ENCODE data around the gene VANGL2. TPM values are rescaled to one million over a fixed set of nuclear protein-coding genes. Genes with fewer than 3 reads are reported as not detected.

VANGL2 gene
- total and polyA plus RNA-seq, 7 donors = 0.18 to 0.94 (median 0.44) TPM

DNA sequence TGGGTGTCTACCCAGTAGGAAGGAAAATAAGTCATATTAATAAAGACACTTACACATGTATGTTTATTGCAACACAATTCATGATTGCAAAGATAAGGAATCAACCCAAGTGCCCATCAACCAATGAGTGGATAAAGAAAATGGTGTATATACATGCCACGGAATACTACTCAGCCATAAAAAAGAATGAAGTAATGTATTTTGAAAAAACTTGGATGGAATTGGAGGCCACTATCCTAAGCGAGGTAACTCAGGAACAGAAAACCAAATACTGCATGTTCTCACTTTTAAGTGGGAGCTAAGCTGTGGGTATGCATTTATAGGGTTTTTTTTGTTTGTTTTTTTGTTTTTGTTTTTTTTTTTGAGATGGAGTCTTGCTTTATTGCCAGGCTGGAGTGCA is 49.1 kb downstream of the VANGL2 start:
- Histone ChIP-seq H3K36me3 (ENCODE audit: insufficient read depth in 1 of 2, low read depth in 1 of 2) (no peaks in the 10 kb centered on the region), H3K4me1 (no peaks in the 10 kb centered on the region), H3K27ac (no peak overlapping the region), H3K27me3 (ENCODE audit: insufficient read depth in 3 of 3, low read length in 2 of 3) (no peaks in the 10 kb centered on the region), H3K4me3 (no peak overlapping the region), H3K9me3 (no peaks in the 10 kb centered on the region)
- TF ChIP-seq, protein P1, sequence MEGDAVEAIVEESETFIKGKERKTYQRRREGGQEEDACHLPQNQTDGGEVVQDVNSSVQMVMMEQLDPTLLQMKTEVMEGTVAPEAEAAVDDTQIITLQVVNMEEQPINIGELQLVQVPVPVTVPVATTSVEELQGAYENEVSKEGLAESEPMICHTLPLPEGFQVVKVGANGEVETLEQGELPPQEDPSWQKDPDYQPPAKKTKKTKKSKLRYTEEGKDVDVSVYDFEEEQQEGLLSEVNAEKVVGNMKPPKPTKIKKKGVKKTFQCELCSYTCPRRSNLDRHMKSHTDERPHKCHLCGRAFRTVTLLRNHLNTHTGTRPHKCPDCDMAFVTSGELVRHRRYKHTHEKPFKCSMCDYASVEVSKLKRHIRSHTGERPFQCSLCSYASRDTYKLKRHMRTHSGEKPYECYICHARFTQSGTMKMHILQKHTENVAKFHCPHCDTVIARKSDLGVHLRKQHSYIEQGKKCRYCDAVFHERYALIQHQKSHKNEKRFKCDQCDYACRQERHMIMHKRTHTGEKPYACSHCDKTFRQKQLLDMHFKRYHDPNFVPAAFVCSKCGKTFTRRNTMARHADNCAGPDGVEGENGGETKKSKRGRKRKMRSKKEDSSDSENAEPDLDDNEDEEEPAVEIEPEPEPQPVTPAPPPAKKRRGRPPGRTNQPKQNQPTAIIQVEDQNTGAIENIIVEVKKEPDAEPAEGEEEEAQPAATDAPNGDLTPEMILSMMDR (IDR thresholded peaks at IDR 0.05) = no peak
- DNase-seq (no peak), ATAC-seq (no peak)
- WGBS, 3 donors = 82 to 90% (median 83%) methylated on average over 2 of the region's 2 CpGs
- intact Hi-C loops (cut with DNase I) = no loop called here

GRCh38 chr1:160451119-160451858 is 50.9 kb downstream of the VANGL2 start:
- TF ChIP-seq, protein P1 (IDR thresholded peaks at IDR 0.05) = no peak
- WGBS, 3 donors = 76 to 78% (median 77%) methylated on average over 7 of the region's 7 CpGs

DNA sequence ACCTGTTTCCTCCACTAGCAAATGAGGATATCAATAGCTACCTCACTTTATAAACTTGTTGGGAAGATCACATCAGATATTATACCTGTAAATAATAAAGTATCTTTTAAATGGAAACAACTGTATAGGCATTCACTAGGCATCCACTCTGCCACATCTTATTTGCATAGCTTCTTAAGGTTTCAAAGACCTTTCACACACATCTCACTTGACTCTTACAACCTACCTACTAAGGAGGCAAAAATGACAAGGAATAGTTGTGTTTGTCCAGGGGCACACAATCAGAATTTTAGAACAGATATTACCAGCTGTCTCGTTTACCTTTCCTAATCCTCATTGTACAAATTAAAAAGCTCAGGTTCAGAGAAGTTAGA is 51.5 kb downstream of the VANGL2 start:
- Histone ChIP-seq H3K4me3 (no peak overlapping the region), H3K36me3 (ENCODE audit: insufficient read depth in 1 of 2, low read depth in 1 of 2) (no peaks in the 10 kb centered on the region), H3K27ac (no peak overlapping the region), H3K4me1 (no peaks in the 10 kb centered on the region), H3K9me3 (no peaks in the 10 kb centered on the region), H3K27me3 (ENCODE audit: insufficient read depth in 3 of 3, low read length in 2 of 3) (no peaks in the 10 kb centered on the region)
- 64 to 85% (median 72%) methylated on average over 1 of the region's 1 CpG for WGBS, 3 donors
- TF ChIP-seq, protein P1 (IDR thresholded peaks at IDR 0.05) = no peak
- DNase-seq (no peak), ATAC-seq (no peak)
- intact Hi-C loops (cut with DNase I) = no loop called here

More at GRCh38 chr1:160451119-160451858, 50.9 kb downstream of the VANGL2 start:
- H3K27ac ChIP-seq = no peak overlapping the region
- no peaks in the 10 kb centered on the region for H3K36me3 ChIP-seq (ENCODE audit: insufficient read depth in 1 of 2, low read depth in 1 of 2)
- no peak overlapping the region for H3K4me3 ChIP-seq
- no peaks in the 10 kb centered on the region for H3K9me3 ChIP-seq
- intact Hi-C loops (cut with DNase I) = no loop called here
- ATAC-seq (no peak), DNase-seq (no peak)
- no peaks in the 10 kb centered on the region for H3K4me1 ChIP-seq
- no peaks in the 10 kb centered on the region for H3K27me3 ChIP-seq (ENCODE audit: insufficient read depth in 3 of 3, low read length in 2 of 3)

DNA sequence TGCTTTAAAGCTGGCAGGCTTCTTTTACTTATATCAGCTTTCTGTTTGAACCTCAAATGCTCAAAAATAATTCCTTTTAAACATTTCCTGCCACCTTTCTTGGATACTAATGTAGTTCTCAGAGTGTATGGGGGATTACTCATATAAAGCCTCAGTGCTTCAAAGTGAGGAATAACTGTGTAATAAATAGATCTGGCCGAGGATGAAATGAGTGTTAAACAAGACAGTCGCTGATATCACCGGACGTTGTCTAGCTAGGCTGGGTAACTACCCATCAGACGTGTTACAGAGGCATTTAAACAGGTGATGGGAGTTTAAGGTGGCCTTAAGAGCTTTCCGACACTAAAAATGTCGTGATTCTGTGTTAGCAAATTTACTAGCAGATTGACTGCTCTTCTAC is 53.1 kb downstream of the VANGL2 start:
- H3K4me3 ChIP-seq = no peak overlapping the region
- TF ChIP-seq, protein P1 (IDR thresholded peaks at IDR 0.05) = no peak
- no peak for ATAC-seq

More for the DNA sequence above, 53.1 kb downstream of the VANGL2 start:
- Histone ChIP-seq H3K4me1 (no peaks in the 10 kb centered on the region), H3K9me3 (no peaks in the 10 kb centered on the region), H3K27me3 (ENCODE audit: insufficient read depth in 3 of 3, low read length in 2 of 3) (no peaks in the 10 kb centered on the region), H3K36me3 (ENCODE audit: insufficient read depth in 1 of 2, low read depth in 1 of 2) (no peaks in the 10 kb centered on the region), H3K27ac (no peak overlapping the region)
- DNase-seq = no peak
- intact Hi-C loops (cut with DNase I) = no loop called here
- WGBS, 3 donors = 55 to 65% (median 57%) methylated on average over 7 of the region's 7 CpGs
